ENCODE data around the gene NAT16. TPM values are rescaled to one million over a fixed set of nuclear protein-coding genes. Genes with fewer than 3 reads are reported as not detected.
A peak's percentile ranks its signal among the peaks of the same experiment; 100 is the strongest.

NAT16 gene
- not detected for polyA plus RNA-seq (2012; ENCODE audit: low read depth, missing spikeins)

GRCh38 chr7:101180130-101180755 lies at the start of gene NAT16:
NAT16 (minus strand) TSS chr7:101180293; CDS start chr7:101174807, 5,486 bp downstream.
- no peak for FAIRE-seq
- TF ChIP-seq SPI1 (IDR thresholded peaks at IDR 0.05; ENCODE audit: low read depth, low read length) (no peak), TAF1 (IDR thresholded peaks at IDR 0.05; ENCODE audit: low read depth, low read length) (no peak), POU2F2 (IDR thresholded peaks at IDR 0.05; ENCODE audit: low read depth, low read length) (no peak), PAX5 (IDR thresholded peaks at IDR 0.05; ENCODE audit: insufficient read depth, low read length, severe bottlenecking) (no peak), POLR2A (IDR thresholded peaks at IDR 0.05; ENCODE audit: low read depth, low read length) (no peak), POLR2AphosphoS5 (IDR thresholded peaks at IDR 0.05; ENCODE audit: low read depth, low read length) (no peak)
- no peak for DNase-seq (ENCODE audit: insufficient read length, low spot score)

GRCh38 chr7:101226721-101227120 lies 46.6 kb upstream of the NAT16 start:
- no peak for DNase-seq (ENCODE audit: insufficient read length, low spot score)
- no peak for FAIRE-seq

GRCh38 chr7:101225650-101226049 lies 45.6 kb upstream of the NAT16 start:
- no peak for FAIRE-seq
- DNase-seq (ENCODE audit: insufficient read length, low spot score): no peak
- TF ChIP-seq PAX5 (IDR thresholded peaks at IDR 0.05; ENCODE audit: insufficient read depth, low read length, severe bottlenecking) (no peak), POU2F2 (IDR thresholded peaks at IDR 0.05; ENCODE audit: low read depth, low read length) (no peak), SPI1 (IDR thresholded peaks at IDR 0.05; ENCODE audit: low read depth, low read length) (no peak), TAF1 (IDR thresholded peaks at IDR 0.05; ENCODE audit: low read depth, low read length) (no peak), POLR2A (IDR thresholded peaks at IDR 0.05; ENCODE audit: low read depth, low read length) (no peak), POLR2AphosphoS5 (IDR thresholded peaks at IDR 0.05; ENCODE audit: low read depth, low read length) (no peak)

More at GRCh38 chr7:101226721-101227120, 46.6 kb upstream of the NAT16 start:
- TF ChIP-seq POLR2A (IDR thresholded peaks at IDR 0.05; ENCODE audit: low read depth, low read length) (no peak), TAF1 (IDR thresholded peaks at IDR 0.05; ENCODE audit: low read depth, low read length) (no peak)

GRCh38 chr7:101223528-101223927 lies 43.4 kb upstream of the NAT16 start:
- no peak for FAIRE-seq
- no peak for TF ChIP-seq POLR2AphosphoS5 (IDR thresholded peaks at IDR 0.05; ENCODE audit: low read depth, low read length)

GRCh38 chr7:101222275-101222830 lies 42.3 kb upstream of the NAT16 start:
- no peak for FAIRE-seq
- TF ChIP-seq SPI1 (IDR thresholded peaks at IDR 0.05; ENCODE audit: low read depth, low read length): no peak
- TF ChIP-seq POU2F2 (IDR thresholded peaks at IDR 0.05; ENCODE audit: low read depth, low read length): no peak
- no peak for TF ChIP-seq POLR2A (IDR thresholded peaks at IDR 0.05; ENCODE audit: low read depth, low read length)
- no peak for TF ChIP-seq TAF1 (IDR thresholded peaks at IDR 0.05; ENCODE audit: low read depth, low read length)
- no peak for TF ChIP-seq PAX5 (IDR thresholded peaks at IDR 0.05; ENCODE audit: insufficient read depth, low read length, severe bottlenecking)
- TF ChIP-seq POLR2AphosphoS5 (IDR thresholded peaks at IDR 0.05; ENCODE audit: low read depth, low read length): no peak
- no peak for DNase-seq (ENCODE audit: insufficient read length, low spot score)

More at GRCh38 chr7:101223528-101223927, 43.4 kb upstream of the NAT16 start:
- no peak for DNase-seq (ENCODE audit: insufficient read length, low spot score)

- no peak for FAIRE-seq
- DNase-seq (ENCODE audit: insufficient read length, low spot score): no peak
- TF ChIP-seq TAF1 (IDR thresholded peaks at IDR 0.05; ENCODE audit: low read depth, low read length): no peak
- TF ChIP-seq POU2F2 (IDR thresholded peaks at IDR 0.05; ENCODE audit: low read depth, low read length): no peak
- no peak for TF ChIP-seq POLR2AphosphoS5 (IDR thresholded peaks at IDR 0.05; ENCODE audit: low read depth, low read length)
- no peak for TF ChIP-seq PAX5 (IDR thresholded peaks at IDR 0.05; ENCODE audit: insufficient read depth, low read length, severe bottlenecking)
Measured at GRCh38 chr7:101220295-101220694, 40.2 kb upstream of the NAT16 start.

- no peak for DNase-seq (ENCODE audit: insufficient read length, low spot score)
- FAIRE-seq: peak; percentile 16
- TF ChIP-seq TAF1 (IDR thresholded peaks at IDR 0.05; ENCODE audit: low read depth, low read length) (no peak), POU2F2 (IDR thresholded peaks at IDR 0.05; ENCODE audit: low read depth, low read length) (no peak), POLR2AphosphoS5 (IDR thresholded peaks at IDR 0.05; ENCODE audit: low read depth, low read length) (no peak), SPI1 (IDR thresholded peaks at IDR 0.05; ENCODE audit: low read depth, low read length) (no peak), POLR2A (IDR thresholded peaks at IDR 0.05; ENCODE audit: low read depth, low read length) (no peak), PAX5 (IDR thresholded peaks at IDR 0.05; ENCODE audit: insufficient read depth, low read length, severe bottlenecking) (no peak)
Measured at GRCh38 chr7:101218236-101219125, 38.4 kb upstream of the NAT16 start.

GRCh38 chr7:101217388-101218235 lies 37.5 kb upstream of the NAT16 start, which contains the start of the genes PLOD3 and ZNHIT1:
PLOD3 (minus strand) TSS chr7:101217581; CDS start chr7:101217274, 307 bp downstream.
ZNHIT1 (plus strand) TSS chr7:101218165; CDS start chr7:101218196, 31 bp downstream.
- DNase-seq (ENCODE audit: insufficient read length, low spot score): peak; percentile 97
- FAIRE-seq: peak; percentile 99
- TF ChIP-seq SPI1 (IDR thresholded peaks at IDR 0.05; ENCODE audit: low read depth, low read length) (peak; percentile 52), POLR2A (IDR thresholded peaks at IDR 0.05; ENCODE audit: low read depth, low read length) (peak; percentile 39; the same call in 1 of the 2 replicates), TAF1 (IDR thresholded peaks at IDR 0.05; ENCODE audit: low read depth, low read length) (no peak)

- TF ChIP-seq POU2F2 (IDR thresholded peaks at IDR 0.05; ENCODE audit: low read depth, low read length): no peak
- no peak for TF ChIP-seq TAF1 (IDR thresholded peaks at IDR 0.05; ENCODE audit: low read depth, low read length)
- no peak for TF ChIP-seq POLR2AphosphoS5 (IDR thresholded peaks at IDR 0.05; ENCODE audit: low read depth, low read length)
- TF ChIP-seq POLR2A (IDR thresholded peaks at IDR 0.05; ENCODE audit: low read depth, low read length): no peak
- no peak for TF ChIP-seq SPI1 (IDR thresholded peaks at IDR 0.05; ENCODE audit: low read depth, low read length)
- TF ChIP-seq PAX5 (IDR thresholded peaks at IDR 0.05; ENCODE audit: insufficient read depth, low read length, severe bottlenecking): no peak
- no peak for DNase-seq (ENCODE audit: insufficient read length, low spot score)
- peak; percentile 58 for FAIRE-seq
Measured at GRCh38 chr7:101216860-101217387, 36.8 kb upstream of the NAT16 start.
